Liver (tissue), 9 donors: ENCODE results near the gene ATP10B. TPM values are rescaled to one million over a fixed set of nuclear protein-coding genes. Genes with fewer than 3 reads are reported as not detected.

Experiments
- DNase-seq: peaks from one replicate; pipeline ENCODE4 v3.0.0-alpha.2; 2017; ENCODE audit warnings: low spot score
- H3K27ac ChIP-seq, 2 donors: one replicate each; pipeline ENCODE4 v1.7.0; 2013; ENCODE audit warnings: inconsistent platforms in 2 of 2, low read length in 2 of 2, control low read depth in 1 of 2, low read depth in 1 of 2, mild to moderate bottlenecking in 1 of 2
- H3K27me3 ChIP-seq, 4 donors: one replicate each; pipeline versions ENCODE4 v1.6.1 to v1.7.0; 2013; ENCODE audit warnings: low read length in 3 of 4, inconsistent platforms in 1 of 4, mild to moderate bottlenecking in 1 of 4, moderate library complexity in 1 of 4; ENCODE audit not compliant: control insufficient read depth in 4 of 4, insufficient read depth in 4 of 4
- H3K36me3 ChIP-seq, 4 donors: one replicate each; pipeline versions ENCODE4 v1.6.1 to v1.7.0; 2013; ENCODE audit warnings: low read length in 3 of 4, mild to moderate bottlenecking in 3 of 4, low read depth in 1 of 4, moderate library complexity in 1 of 4; ENCODE audit not compliant: control insufficient read depth in 4 of 4, insufficient read depth in 3 of 4
- H3K4me1 ChIP-seq, 4 donors: one replicate each; pipeline versions ENCODE4 v1.6.1 to v1.7.0; 2013; ENCODE audit warnings: low read length in 3 of 4, mild to moderate bottlenecking in 3 of 4, moderate library complexity in 1 of 4; ENCODE audit not compliant: control insufficient read depth in 4 of 4, insufficient read depth in 4 of 4
- H3K4me3 ChIP-seq, 3 donors: one replicate each; pipeline versions ENCODE4 v1.6.1 to v1.7.0; 2013; ENCODE audit warnings: low read length in 3 of 3, control low read depth in 1 of 3, low read depth in 1 of 3, mild to moderate bottlenecking in 1 of 3
- H3K9ac ChIP-seq, 2 donors: one replicate each; pipeline ENCODE4 v1.7.0; 2013; ENCODE audit warnings: low read length in 2 of 2, mild to moderate bottlenecking in 2 of 2, moderate library complexity in 2 of 2, control low read depth in 1 of 2, low read depth in 1 of 2
- H3K9me3 ChIP-seq, 4 donors: one replicate each; pipeline versions ENCODE4 v1.6.1 to v1.7.0; 2013; ENCODE audit warnings: low read length in 3 of 4; ENCODE audit not compliant: control insufficient read depth in 4 of 4
- ATF3 ChIP-seq: IDR thresholded peaks from 2 replicates; pipeline ENCODE4 v1.6.1; 2016; ENCODE audit warnings: antibody characterized with exemption
- CTCF ChIP-seq: fragments of 150-350 bp; IDR thresholded peaks from 2 replicates; pipeline ENCODE4 v1.5.1; 2017; ENCODE audit warnings: improper control_type of control experiment, low read depth, low read length; ENCODE audit not compliant: missing input control
- EGR1 ChIP-seq, 2 donors: IDR thresholded peaks; 2 replicates each; pipeline ENCODE4 v1.6.1; 2016 to 2018; ENCODE audit warnings: antibody characterized with exemption in 2 of 2, low read depth in 2 of 2
- FOXA1 ChIP-seq: IDR thresholded peaks from 2 replicates; pipeline ENCODE4 v1.6.1; 2016; ENCODE audit warnings: antibody characterized with exemption
- FOXA2 ChIP-seq: IDR thresholded peaks from 2 replicates; pipeline ENCODE4 v1.6.1; 2016; ENCODE audit warnings: antibody characterized with exemption
- GABPA ChIP-seq, 2 donors: IDR thresholded peaks in 1 of 2; conservative IDR thresholded peaks in 1 of 2; 2 replicates each; pipeline ENCODE4 v1.6.1; 2016; ENCODE audit warnings: antibody characterized with exemption in 2 of 2, mild to moderate bottlenecking in 1 of 2, moderate library complexity in 1 of 2
- HNF4A ChIP-seq, 2 donors: conservative IDR thresholded peaks; 2 replicates each; pipeline ENCODE4 v1.6.1; 2016; ENCODE audit warnings: antibody characterized with exemption in 2 of 2, mild to moderate bottlenecking in 2 of 2
- HNF4G ChIP-seq: IDR thresholded peaks from 2 replicates; pipeline ENCODE4 v1.6.1; 2016; ENCODE audit warnings: antibody characterized with exemption
- MAX ChIP-seq: IDR thresholded peaks from 2 replicates; pipeline ENCODE4 v1.6.1; 2016; ENCODE audit warnings: antibody characterized with exemption
- NR2F2 ChIP-seq: IDR thresholded peaks from 2 replicates; pipeline ENCODE4 v1.6.1; 2016; ENCODE audit warnings: antibody characterized with exemption
- RAD21 ChIP-seq, 2 donors: IDR thresholded peaks; 2 replicates each; pipeline ENCODE4 v1.6.1; 2016; ENCODE audit warnings: antibody characterized with exemption in 2 of 2, mild to moderate bottlenecking in 2 of 2
- REST ChIP-seq: IDR thresholded peaks from 2 replicates; pipeline ENCODE4 v1.6.1; 2016; ENCODE audit warnings: antibody characterized with exemption, mild to moderate bottlenecking
- RXRA ChIP-seq, 2 donors: IDR thresholded peaks; 2 replicates each; pipeline ENCODE4 v1.6.1; 2017 to 2018; ENCODE audit warnings: antibody characterized with exemption in 2 of 2, mild to moderate bottlenecking in 1 of 2
- SP1 ChIP-seq: IDR thresholded peaks from 2 replicates; pipeline ENCODE4 v1.6.1; 2018; ENCODE audit warnings: antibody characterized with exemption, mild to moderate bottlenecking
- TAF1 ChIP-seq: conservative IDR thresholded peaks from 2 replicates; pipeline ENCODE4 v1.6.1; 2016; ENCODE audit warnings: antibody characterized with exemption, mild to moderate bottlenecking
- YY1 ChIP-seq: IDR thresholded peaks from 2 replicates; pipeline ENCODE4 v1.6.1; 2016; ENCODE audit warnings: antibody characterized with exemption, mild to moderate bottlenecking
- WGBS: extraction: QIAGEN DNeasy Blood & Tissue Kit; methylation state at CpG from one replicate; pipeline ENCODE4 v1.1.7; 2013; 5-methylcytosine and 5-hydroxymethylcytosine counted together
- polyA plus RNA-seq, 2 donors: library from polyadenylated mRNA; stranded (reverse) in 1 of 2; unstranded in 1 of 2; fragments of 200-250 nt in 1 of 2; fragments of >200 nt in 1 of 2; fragmentation: Nextera tagmentation in 1 of 2; extraction: Ambion mirVana in 1 of 2; gene quantifications; one replicate each; pipeline versions ENCODE4 v1.2.1 to v1.2.3, GENCODE V29; 2013 to 2015
- total RNA-seq, 2 donors: library from RNA; depleted of rRNA; stranded (reverse); fragments of >200 nt; gene quantifications; one replicate each; pipeline ENCODE4 v1.2.3, GENCODE V29; 2014
- donor health status: healthy.
- donor health status: healthy.
- donor health status: healthy.
- donor health status: healthy.
- donor health status: healthy.

The ATP10B gene
- total and polyA plus RNA-seq, 4 donors: 0.05 to 0.67 (median 0.05) TPM; not detected in 1

- Histone ChIP-seq H3K4me1 (no peaks in the 10 kb centered on the region), H3K9ac (no peak overlapping the region), H3K27ac (no peak overlapping the region), H3K9me3 (no peaks in the 10 kb centered on the region), H3K27me3 (peaks cover 0 to 2% (median 0%) of the 10 kb centered on the region in 4 donors), H3K4me3 (no peak overlapping the region), H3K36me3 (no peaks in the 10 kb centered on the region)
- no peak for DNase-seq
- 79% methylated on average over 1 of the region's 1 CpG for WGBS
- no peak for TF ChIP-seq GABPA (IDR thresholded peaks at IDR 0.05 in 1 of 2, conservative IDR thresholded peaks at IDR 0.05 in 1 of 2)
- no peak for TF ChIP-seq MAX
- TF ChIP-seq EGR1 (IDR thresholded peaks at IDR 0.05; ENCODE audit: low read depth in 2 of 2): no peak
- TF ChIP-seq CTCF: no peak
- no peak for TF ChIP-seq FOXA2
- no peak for TF ChIP-seq FOXA1
- TF ChIP-seq REST: no peak
- no peak for TF ChIP-seq YY1
- no peak for TF ChIP-seq SP1
- no peak for TF ChIP-seq RXRA (IDR thresholded peaks at IDR 0.05)
- TF ChIP-seq ATF3: no peak
- TF ChIP-seq RAD21 (IDR thresholded peaks at IDR 0.05): no peak
- no peak for TF ChIP-seq HNF4G
These were observed 104.5 kb downstream of the ATP10B start for GRCh38 chr5:160747559-160747958.

- DNase-seq: no peak
- 60% methylated on average over 7 of the region's 7 CpGs for WGBS
- no peaks in the 10 kb centered on the region for H3K4me1 ChIP-seq
These were observed 107.5 kb downstream of the ATP10B start for GRCh38 chr5:160744268-160745101.

More at GRCh38 chr5:160744268-160745101, 107.5 kb downstream of the ATP10B start:
- H3K36me3 ChIP-seq: no peaks in the 10 kb centered on the region
- H3K9ac ChIP-seq: no peak overlapping the region
- no peak overlapping the region for H3K27ac ChIP-seq
- no peak for TF ChIP-seq HNF4A (conservative IDR thresholded peaks at IDR 0.05)
- no peak for TF ChIP-seq CTCF
- no peak for TF ChIP-seq RAD21 (IDR thresholded peaks at IDR 0.05)
- no peak for TF ChIP-seq TAF1
- no peak for TF ChIP-seq HNF4G
- no peak for TF ChIP-seq EGR1 (IDR thresholded peaks at IDR 0.05; ENCODE audit: low read depth in 2 of 2)
- no peak for TF ChIP-seq FOXA1
- TF ChIP-seq REST: no peak
- TF ChIP-seq FOXA2: no peak
- no peak for TF ChIP-seq YY1
- no peak for TF ChIP-seq ATF3
- no peak for TF ChIP-seq RXRA (IDR thresholded peaks at IDR 0.05)
- TF ChIP-seq SP1: no peak
- TF ChIP-seq NR2F2: no peak
- no peak overlapping the region for H3K4me3 ChIP-seq
- no peaks in the 10 kb centered on the region for H3K9me3 ChIP-seq
- H3K27me3 ChIP-seq: peaks cover 0 to under 1% (median 0%) of the 10 kb centered on the region in 4 donors
